A549 (cell line): Measurements from ENCODE around the gene PDE8A. TPM values are rescaled to one million over a fixed set of nuclear protein-coding genes. Genes with fewer than 3 reads are reported as not detected.

Source experiments
- ATAC-seq, 2 experiments: fragments of 200-7000 bp in 1 of 2; fragments of >200 bp in 1 of 2; cut with Nextera tagmentation in 1 of 2; cut with Tn5 transposase in 1 of 2; 3 replicates each; pipeline versions ENCODE4 v1.8.0 to v1.9.1; 2018 to 2020; ENCODE audit warnings: mild to moderate bottlenecking in 1 of 2, moderate library complexity in 1 of 2
- CTCF ChIA-PET: fragments of 300-600 bp; sonication (Branson Sonifier 250); formaldehyde crosslinking; extraction: SDS; loops from one replicate; lab custom pipeline; 2021; ENCODE audit warnings: antibody characterized with exemption, inconsistent platforms; lab: Yijun Ruan, JAX
- POLR2A ChIA-PET: fragments of 350-600 bp; formaldehyde crosslinking; extraction: SDS; loops from one replicate; lab custom pipeline; 2021; ENCODE audit warnings: antibody characterized with exemption, inconsistent platforms; lab: Yijun Ruan, JAX
- DNase-seq, 2 experiments: peaks; one replicate each; pipeline versions ENCODE4 v3.0.0 to v3.0.0-alpha.2; 2011 to 2016; ENCODE audit warnings: low read depth in 1 of 2, low spot score in 1 of 2
- FAIRE-seq: peaks from 2 replicates; lab custom pipeline; 2011; peaks lifted over from hg19 to GRCh38; lab: Jason Lieb, UNC
- H3K27ac ChIP-seq, 2 experiments: fragments of >200 bp; sonication (Bioruptor Twin); formaldehyde crosslinking; 3 replicates each; pipeline ENCODE4 v1.5.1; 2016 to 2017
- H3K4me1 ChIP-seq: fragments of >200 bp; sonication (Bioruptor Twin); formaldehyde crosslinking; 3 replicates; pipeline ENCODE4 v1.6.1; 2016
- H3K4me2 ChIP-seq: fragments of >200 bp; sonication (Bioruptor Twin); formaldehyde crosslinking; 3 replicates; pipeline ENCODE4 v1.6.1; 2016
- H3K4me3 ChIP-seq: fragments of >200 bp; sonication (Bioruptor Twin); formaldehyde crosslinking; 3 replicates; pipeline ENCODE4 v1.5.1; 2016
- H3K9me3 ChIP-seq: fragments of >200 bp; sonication (Bioruptor Twin); formaldehyde crosslinking; 3 replicates; pipeline ENCODE4 v1.6.1; 2016
- ATOH8 ChIP-seq: fragments of 250-450 bp; sonication (Bioruptor Pico); IDR thresholded peaks from 2 replicates; pipeline ENCODE4 v1.5.0; 2020; ENCODE audit warnings: low read depth, mild to moderate bottlenecking, moderate library complexity
- BHLHE40 ChIP-seq: IDR thresholded peaks from 2 replicates; pipeline ENCODE4 v1.6.1; 2012; ENCODE audit warnings: low read depth, low read length, inconsistent platforms
- CBX8 ChIP-seq: fragments of 200-600 bp; sonication (generic); IDR thresholded peaks from 2 replicates; pipeline ENCODE4 v1.6.1; 2016
- CEBPB ChIP-seq, 2 experiments: fragments of >200 bp in 1 of 2; sonication (Bioruptor Twin) in 1 of 2; formaldehyde crosslinking in 1 of 2; IDR thresholded peaks; 2 replicates each; pipeline ENCODE4 v1.6.1; 2012 to 2016
- E2F6 ChIP-seq: IDR thresholded peaks from 2 replicates; pipeline ENCODE4 v1.6.1; 2012; ENCODE audit warnings: low read depth, borderline replicate concordance
- EHF ChIP-seq: fragments of 250-450 bp; sonication (Bioruptor Pico); IDR thresholded peaks from 2 replicates; pipeline ENCODE4 v1.5.0; 2020; ENCODE audit warnings: mild to moderate bottlenecking
- EHMT2 ChIP-seq: fragments of 200-600 bp; sonication (generic); IDR thresholded peaks from 2 replicates; pipeline ENCODE4 v1.6.1; 2016; ENCODE audit warnings: antibody characterized with exemption, low read depth, mild to moderate bottlenecking, moderate library complexity
- ESRRA ChIP-seq: fragments of 150-350 bp; IDR thresholded peaks from 2 replicates; pipeline ENCODE4 v1.6.1; 2014; ENCODE audit warnings: mild to moderate bottlenecking, low read length, borderline replicate concordance
- FOXS1 ChIP-seq: fragments of 250-450 bp; sonication (Bioruptor Pico); IDR thresholded peaks from 2 replicates; pipeline ENCODE4 v1.5.0; 2020; ENCODE audit warnings: mild to moderate bottlenecking, moderate library complexity
- GATA3 ChIP-seq: IDR thresholded peaks from 2 replicates; pipeline ENCODE4 v1.6.1; 2012; ENCODE audit warnings: borderline replicate concordance
- HEYL ChIP-seq: fragments of 250-450 bp; sonication (Bioruptor Pico); IDR thresholded peaks from 2 replicates; pipeline ENCODE4 v1.8.0; 2021; ENCODE audit warnings: mild to moderate bottlenecking, moderate library complexity
- HOXB13 ChIP-seq: fragments of 250-450 bp; sonication (Bioruptor Pico); IDR thresholded peaks from 2 replicates; pipeline ENCODE4 v1.5.0; 2020; ENCODE audit warnings: low read depth, mild to moderate bottlenecking, moderate library complexity
- HOXB5 ChIP-seq: fragments of 250-450 bp; sonication (Bioruptor Pico); IDR thresholded peaks from 2 replicates; pipeline ENCODE4 v1.5.0; 2020; ENCODE audit warnings: mild to moderate bottlenecking, moderate library complexity
- JUN ChIP-seq, 2 experiments: fragments of >200 bp; sonication (Bioruptor Twin); formaldehyde crosslinking; IDR thresholded peaks; 2 replicates in 1 of 2; 3 replicates in 1 of 2; pipeline ENCODE4 v1.6.1; 2016 to 2017
- JUNB ChIP-seq: fragments of >200 bp; sonication (Bioruptor Twin); formaldehyde crosslinking; IDR thresholded peaks from 2 replicates; pipeline ENCODE4 v1.6.1; 2016
- KDM1A ChIP-seq: fragments of 200-600 bp; sonication (generic); IDR thresholded peaks from 2 replicates; pipeline ENCODE4 v1.6.1; 2016; ENCODE audit warnings: low read depth, mild to moderate bottlenecking
- KDM5A ChIP-seq: fragments of 200-600 bp; sonication (generic); IDR thresholded peaks from 2 replicates; pipeline ENCODE4 v1.6.1; 2016; ENCODE audit warnings: antibody characterized with exemption, mild to moderate bottlenecking
- MAX ChIP-seq: IDR thresholded peaks from 2 replicates; pipeline ENCODE4 v1.6.1; 2012
- NFE2L2 ChIP-seq: fragments of 150-350 bp; conservative IDR thresholded peaks from 2 replicates; pipeline ENCODE4 v1.6.1; 2014; ENCODE audit warnings: low read length
- PBX3 ChIP-seq: IDR thresholded peaks from 2 replicates; pipeline ENCODE4 v1.6.1; 2012
- POLR2A ChIP-seq: IDR thresholded peaks from 2 replicates; pipeline ENCODE4 v1.6.1; 2012; ENCODE audit warnings: mild to moderate bottlenecking, low read length
- POLR2AphosphoS2 ChIP-seq: conservative IDR thresholded peaks from 2 replicates; pipeline ENCODE4 v1.6.1; 2012; ENCODE audit warnings: low read length, improper control_type of control experiment, inconsistent platforms
- REST ChIP-seq: fragments of 200-600 bp; sonication (generic); IDR thresholded peaks from 2 replicates; pipeline ENCODE4 v1.6.1; 2016; ENCODE audit warnings: antibody characterized with exemption, mild to moderate bottlenecking, moderate library complexity
- RFX5 ChIP-seq: fragments of 450-650 bp; IDR thresholded peaks from 2 replicates; pipeline ENCODE4 v1.7.1; 2014; ENCODE audit warnings: antibody characterized with exemption, mild to moderate bottlenecking, moderate library complexity
- SREBF2 ChIP-seq: fragments of 450-650 bp; IDR thresholded peaks from 2 replicates; pipeline ENCODE4 v1.6.1; 2014; ENCODE audit warnings: mild to moderate bottlenecking, moderate library complexity
- ZNF302 ChIP-seq: fragments of 250-450 bp; sonication (Bioruptor Pico); IDR thresholded peaks from 2 replicates; pipeline ENCODE4 v1.9.0; 2021; ENCODE audit warnings: inconsistent platforms, mild to moderate bottlenecking, moderate library complexity
- ZSCAN20 ChIP-seq: fragments of 250-450 bp; sonication (Bioruptor Pico); IDR thresholded peaks from 2 replicates; pipeline ENCODE4 v1.8.0; 2022; ENCODE audit warnings: mild to moderate bottlenecking, moderate library complexity
- WGBS: methylation state at CpG from one replicate; pipeline ENCODE4 v1.1.6; 2017; ENCODE audit errors: missing lambda C conversion rate; 5-methylcytosine and 5-hydroxymethylcytosine counted together
- polyA plus RNA-seq, 4 experiments: library from polyadenylated mRNA; depleted of rRNA in 3 of 4; stranded (reverse); fragments of >200 nt; fragmentation: RNase III in 1 of 4; extraction: RNeasy Plus Mini Kit Qiagen cat#74134 plus additional on column Dnase treatment in 1 of 4; gene quantifications; 2 replicates in 3 of 4; 3 replicates in 1 of 4; pipeline ENCODE4 v1.2.3, GENCODE V29; 2011 to 2017

The PDE8A gene
- polyA plus RNA-seq, 2 of the 4 experiments (the other 2 are of a cell fraction): 45.3 to 204 TPM

- ChIA-PET POLR2A (no interaction called here), CTCF (interaction anchor here (0.7 to 2.1 kb wide), 3 partner anchors 30 to 94 kb away, joined by 3 to 7 read pairs (median 3); no protein-coding TSS in a partner anchor)
- 87% methylated on average over 11 of the region's 11 CpGs for WGBS
- ATAC-seq (no peak), DNase-seq (no peak), FAIRE-seq (no peak)
- Histone ChIP-seq H3K9me3 (no peaks in the 10 kb centered on the region), H3K4me2 (no peak overlapping the region), H3K27ac (no peak overlapping the region), H3K4me1 (peaks cover 16% of the 10 kb centered on the region), H3K4me3 (no peak overlapping the region)
- TF ChIP-seq POLR2A (no peak), FOXS1 (CRISPR knock-in tag) (no peak), RFX5 (no peak), ESRRA (no peak)
Measured at GRCh38 chr15:85137489-85138168, 156.0 kb downstream of the PDE8A start.

- no peak for FAIRE-seq
- ChIA-PET POLR2A (no interaction called here), CTCF (interaction anchor here (2.1 kb wide), 1 partner anchor 29 kb away, joined by 7 read pairs; no protein-coding TSS in a partner anchor)
- Histone ChIP-seq H3K4me2 (no peak overlapping the region), H3K9me3 (no peaks in the 10 kb centered on the region)
- TF ChIP-seq FOXS1 (CRISPR knock-in tag) (no peak), EHMT2 (no peak), CEBPB (IDR thresholded peaks at IDR 0.05) (no peak), JUN (IDR thresholded peaks at IDR 0.05) (no peak), POLR2AphosphoS2 (no peak), ZNF302 (CRISPR knock-in tag) (no peak), MAX (no peak), HOXB13 (no peak), HEYL (no peak), GATA3 (no peak), KDM5A (no peak), EHF (no peak), NFE2L2 (no peak)
- TF ChIP-seq, all 56 proteins: peak for 0
- peaks cover 17% of the 10 kb centered on the region for H3K4me1 ChIP-seq
- ATAC-seq (no peak), DNase-seq (no peak)
- WGBS: 85% methylated on average over 2 of the region's 2 CpGs
- H3K27ac ChIP-seq: no peak overlapping the region
- H3K4me3 ChIP-seq: no peak overlapping the region
Measured at GRCh38 chr15:85139391-85139790, 157.7 kb downstream of the PDE8A start.

- CTCF ChIA-PET: interaction anchor here (1.1 to 2.0 kb wide), 2 partner anchors 27 to 187 kb away, joined by 5 to 7 read pairs; no protein-coding TSS in a partner anchor
- no peak for DNase-seq
- no peak for TF ChIP-seq BHLHE40
- no peak for TF ChIP-seq E2F6
- TF ChIP-seq SREBF2: no peak
- no peak for TF ChIP-seq HOXB13
- TF ChIP-seq FOXS1 (CRISPR knock-in tag): no peak
- no peak for TF ChIP-seq KDM1A
- TF ChIP-seq JUNB: no peak
- no peak for TF ChIP-seq REST
- TF ChIP-seq ZSCAN20 (CRISPR knock-in tag): no peak
- TF ChIP-seq CBX8: no peak
- no peak for TF ChIP-seq HOXB5 (CRISPR knock-in tag)
- no peak for TF ChIP-seq PBX3
- TF ChIP-seq ATOH8: no peak
- TF ChIP-seq, all 56 proteins: peak for 0
- H3K4me2 ChIP-seq: no peak overlapping the region; the same call in 1 of the 3 replicates
- ATAC-seq (peak; percentile 33 to 49; a peak in 4 of 6 replicates), FAIRE-seq (no peak)
- POLR2A ChIA-PET: interaction anchor here (1.2 kb wide), 1 partner anchor 161 kb away, joined by 3 read pairs; no protein-coding TSS in a partner anchor
- H3K4me3 ChIP-seq: no peak overlapping the region
- H3K4me1 ChIP-seq: peaks cover 17% of the 10 kb centered on the region
- peak overlapping the region in 1 of 2 experiments; percentile 35; a peak in 2 of 6 replicates for H3K27ac ChIP-seq
- 95% methylated on average over 2 of the region's 2 CpGs for WGBS
- H3K9me3 ChIP-seq: no peaks in the 10 kb centered on the region
Measured at GRCh38 chr15:85141726-85142125, 160.1 kb downstream of the PDE8A start.
